Lower lobe of right lung (tissue), 2 donors: ENCODE results near the gene SPP2. TPM values are rescaled to one million over a fixed set of nuclear protein-coding genes. Genes with fewer than 3 reads are reported as not detected.

Source experiments
- ATAC-seq, 2 donors: fragments of 200-7000 bp; cut with Tn5 transposase; one replicate each; pipeline ENCODE4 v1.9.1; 2020 to 2022; ENCODE audit warnings: mild to moderate bottlenecking in 2 of 2, moderate library complexity in 2 of 2
- DNase-seq: peaks from one replicate; pipeline ENCODE4 v3.0.0-alpha.2; 2020
- H3K27ac ChIP-seq: fragments of 200-600 bp; one replicate; pipeline ENCODE4 v1.8.0; 2022
- H3K27me3 ChIP-seq: fragments of 200-600 bp; one replicate; pipeline ENCODE4 v1.8.0; 2022; ENCODE audit warnings: low read depth
- H3K36me3 ChIP-seq: fragments of 200-600 bp; one replicate; pipeline ENCODE4 v1.8.0; 2022; ENCODE audit warnings: mild to moderate bottlenecking
- H3K4me1 ChIP-seq: fragments of 200-600 bp; one replicate; pipeline ENCODE4 v1.8.0; 2022
- H3K4me3 ChIP-seq: fragments of 200-600 bp; one replicate; pipeline ENCODE4 v1.8.0; 2022; ENCODE audit warnings: mild to moderate bottlenecking
- H3K9me3 ChIP-seq: fragments of 200-600 bp; one replicate; pipeline ENCODE4 v1.8.0; 2022
- CTCF ChIP-seq: fragments of 200-600 bp; IDR thresholded peaks from one replicate; pipeline ENCODE4 v1.8.0; 2022; ENCODE audit warnings: antibody characterized with exemption, mild to moderate bottlenecking
- intact Hi-C: fragments of 100-400 bp; cut with DNase I; formaldehyde crosslinking; loops from one replicate; pipeline ENCODE4 v1.11.0; 2022
- total RNA-seq: library from RNA; stranded (reverse); fragmentation: NEBNext Ultra II Directional; extraction: Animal tissue kit (Norgen Biotek cat#: 25700); gene quantifications from one replicate; pipeline ENCODE4 v1.2.1, GENCODE V29; 2021
- donor health status: DM: no; HTN: yes; CAD: no; lungs with severe emphysema.

SPP2 gene
- total RNA-seq, 1 donor from 2014 or later: not detected

- no peak for DNase-seq
- Histone ChIP-seq H3K27me3 (no peaks in the 10 kb centered on the region), H3K9me3 (no peaks in the 10 kb centered on the region), H3K36me3 (no peaks in the 10 kb centered on the region), H3K4me3 (no peak overlapping the region), H3K27ac (no peak overlapping the region), H3K4me1 (peaks cover 9% of the 10 kb centered on the region)
- no peak for ATAC-seq
- intact Hi-C loops: no loop called here
- no peak for TF ChIP-seq CTCF
Observed at GRCh38 chr2:234029150-234029733, 21.3 kb upstream of the SPP2 start.

GRCh38 chr2:234031207-234031606, 19.3 kb upstream of the SPP2 start:
- no peak for TF ChIP-seq CTCF
- intact Hi-C loops: no loop called here
- no peak for ATAC-seq
- no peak overlapping the region for H3K27ac ChIP-seq
- H3K9me3 ChIP-seq: no peaks in the 10 kb centered on the region
- no peak overlapping the region for H3K4me3 ChIP-seq
- H3K4me1 ChIP-seq: peaks cover 3% of the 10 kb centered on the region
- no peaks in the 10 kb centered on the region for H3K36me3 ChIP-seq
- no peak for DNase-seq
- no peaks in the 10 kb centered on the region for H3K27me3 ChIP-seq

GRCh38 chr2:234032279-234032856, 18.1 kb upstream of the SPP2 start:
- no peaks in the 10 kb centered on the region for H3K36me3 ChIP-seq
- H3K4me3 ChIP-seq: no peak overlapping the region
- ATAC-seq (peak; percentile 48 to 64), DNase-seq (no peak)
- no peaks in the 10 kb centered on the region for H3K9me3 ChIP-seq
- no peak for TF ChIP-seq CTCF
- H3K27me3 ChIP-seq: no peaks in the 10 kb centered on the region
- no peaks in the 10 kb centered on the region for H3K4me1 ChIP-seq
- intact Hi-C loops: no loop called here
- H3K27ac ChIP-seq: no peak overlapping the region

- no peak for TF ChIP-seq CTCF
- intact Hi-C loops: no loop called here
Observed at GRCh38 chr2:234033174-234033573, 17.3 kb upstream of the SPP2 start.

GRCh38 chr2:234033885-234034284, 16.6 kb upstream of the SPP2 start:
- Histone ChIP-seq H3K36me3 (no peaks in the 10 kb centered on the region), H3K9me3 (no peaks in the 10 kb centered on the region), H3K4me1 (no peaks in the 10 kb centered on the region), H3K4me3 (no peak overlapping the region), H3K27me3 (no peaks in the 10 kb centered on the region), H3K27ac (no peak overlapping the region)
- TF ChIP-seq CTCF: no peak
- DNase-seq (no peak), ATAC-seq (no peak)
- intact Hi-C loops: no loop called here

More at GRCh38 chr2:234033174-234033573, 17.3 kb upstream of the SPP2 start:
- Histone ChIP-seq H3K4me3 (no peak overlapping the region), H3K4me1 (no peaks in the 10 kb centered on the region), H3K9me3 (no peaks in the 10 kb centered on the region), H3K36me3 (no peaks in the 10 kb centered on the region), H3K27ac (no peak overlapping the region), H3K27me3 (no peaks in the 10 kb centered on the region)
- no peak for DNase-seq
- ATAC-seq: no peak
